ENCODE measurements around the gene LRRC3. TPM values are rescaled to one million over a fixed set of nuclear protein-coding genes. Genes with fewer than 3 reads are reported as not detected.

The LRRC3 gene
- total RNA-seq, 2 experiments from 2014 or later: not detected

GRCh38 chr21:44498280-44499210, 43.2 kb downstream of the LRRC3 start:
- ChIA-PET POLR2A (no interaction called here), CTCF (ENCODE audit: unreplicated experiment) (no interaction called here)
- no peak for DNase-seq (ENCODE audit: low spot score)
- Histone ChIP-seq H3K4me1 (ENCODE audit: insufficient read depth, low read length, poor library complexity, severe bottlenecking) (no peaks in the 10 kb centered on the region), H2AFZ (ENCODE audit: low read length) (no peak overlapping the region), H3K9me2 (ENCODE audit: insufficient read depth, low read length) (no peaks in the 10 kb centered on the region), H3K4me3 (ENCODE audit: low read depth, low read length, poor library complexity, severe bottlenecking) (no peak overlapping the region), H4K20me1 (ENCODE audit: insufficient read depth, low read length) (no peaks in the 10 kb centered on the region), H3K36me3 (ENCODE audit: insufficient read depth, low read length) (no peaks in the 10 kb centered on the region), H3K79me2 (ENCODE audit: insufficient read depth, low read depth, low read length) (no peaks in the 10 kb centered on the region), H3K9me3 (ENCODE audit: low read length) (no peaks in the 10 kb centered on the region), H3K4me2 (ENCODE audit: low read length) (no peak overlapping the region), H3K27ac (ENCODE audit: low read depth, low read length, poor library complexity, severe bottlenecking) (no peak overlapping the region)
- intact Hi-C loops (cut with micrococcal nuclease; ENCODE audit: unreplicated experiment): no loop called here
- no TSS peak for BruUV-seq (replicated peaks)
- TF ChIP-seq, protein P1, sequence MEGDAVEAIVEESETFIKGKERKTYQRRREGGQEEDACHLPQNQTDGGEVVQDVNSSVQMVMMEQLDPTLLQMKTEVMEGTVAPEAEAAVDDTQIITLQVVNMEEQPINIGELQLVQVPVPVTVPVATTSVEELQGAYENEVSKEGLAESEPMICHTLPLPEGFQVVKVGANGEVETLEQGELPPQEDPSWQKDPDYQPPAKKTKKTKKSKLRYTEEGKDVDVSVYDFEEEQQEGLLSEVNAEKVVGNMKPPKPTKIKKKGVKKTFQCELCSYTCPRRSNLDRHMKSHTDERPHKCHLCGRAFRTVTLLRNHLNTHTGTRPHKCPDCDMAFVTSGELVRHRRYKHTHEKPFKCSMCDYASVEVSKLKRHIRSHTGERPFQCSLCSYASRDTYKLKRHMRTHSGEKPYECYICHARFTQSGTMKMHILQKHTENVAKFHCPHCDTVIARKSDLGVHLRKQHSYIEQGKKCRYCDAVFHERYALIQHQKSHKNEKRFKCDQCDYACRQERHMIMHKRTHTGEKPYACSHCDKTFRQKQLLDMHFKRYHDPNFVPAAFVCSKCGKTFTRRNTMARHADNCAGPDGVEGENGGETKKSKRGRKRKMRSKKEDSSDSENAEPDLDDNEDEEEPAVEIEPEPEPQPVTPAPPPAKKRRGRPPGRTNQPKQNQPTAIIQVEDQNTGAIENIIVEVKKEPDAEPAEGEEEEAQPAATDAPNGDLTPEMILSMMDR (conservative IDR thresholded peaks at IDR 0.05; ENCODE audit: low read length): no peak
- TF ChIP-seq EZH2phosphoT487 (IDR thresholded peaks at IDR 0.05; ENCODE audit: borderline replicate concordance, low read depth, low read length): no peak

DNA sequence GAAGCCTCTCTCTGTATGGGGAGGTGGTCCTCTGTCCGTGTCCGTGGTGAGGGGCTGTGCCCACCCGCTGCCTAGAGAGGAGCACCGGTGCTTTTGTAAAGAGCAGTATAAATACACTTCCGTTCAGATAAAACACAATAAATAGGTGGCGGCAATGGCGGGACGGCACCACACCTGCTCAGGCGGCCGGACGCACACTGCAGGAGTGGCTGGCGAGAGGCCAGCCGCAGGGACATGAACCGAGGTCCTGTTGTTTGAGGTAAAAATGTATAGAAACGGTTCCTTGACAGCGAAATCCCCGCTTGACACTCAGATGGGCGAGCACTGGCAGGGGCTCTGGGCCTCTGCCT, 43.9 kb downstream of the LRRC3 start:
- no peak overlapping the region for H3K4me2 ChIP-seq (ENCODE audit: low read length)
- CTCF ChIA-PET (ENCODE audit: unreplicated experiment): no interaction called here

More for the DNA sequence above, 43.9 kb downstream of the LRRC3 start:
- Histone ChIP-seq H3K79me2 (ENCODE audit: insufficient read depth, low read depth, low read length) (no peaks in the 10 kb centered on the region), H3K36me3 (ENCODE audit: insufficient read depth, low read length) (no peaks in the 10 kb centered on the region), H4K20me1 (ENCODE audit: insufficient read depth, low read length) (no peaks in the 10 kb centered on the region), H3K4me1 (ENCODE audit: insufficient read depth, low read length, poor library complexity, severe bottlenecking) (no peaks in the 10 kb centered on the region), H2AFZ (ENCODE audit: low read length) (no peak overlapping the region), H3K9me2 (ENCODE audit: insufficient read depth, low read length) (no peaks in the 10 kb centered on the region), H3K4me3 (ENCODE audit: low read depth, low read length, poor library complexity, severe bottlenecking) (no peak overlapping the region), H3K27ac (ENCODE audit: low read depth, low read length, poor library complexity, severe bottlenecking) (no peak overlapping the region), H3K9me3 (ENCODE audit: low read length) (no peaks in the 10 kb centered on the region)
- TF ChIP-seq, protein P1 (conservative IDR thresholded peaks at IDR 0.05; ENCODE audit: low read length): no peak
- TF ChIP-seq EZH2phosphoT487 (IDR thresholded peaks at IDR 0.05; ENCODE audit: borderline replicate concordance, low read depth, low read length): no peak
- POLR2A ChIA-PET: no interaction called here
- no TSS peak for BruUV-seq (replicated peaks)
- no peak for DNase-seq (ENCODE audit: low spot score)
- intact Hi-C loops (cut with micrococcal nuclease; ENCODE audit: unreplicated experiment): no loop called here
